ENCODE measurements around the gene EPHA2. TPM values are rescaled to one million over a fixed set of nuclear protein-coding genes. Genes with fewer than 3 reads are reported as not detected.

Gene EPHA2
- total and polyA plus RNA-seq, 2 donors (not counting 1 experiment from before 2014, with no cell fraction given) = 9.8 to 24.6 TPM

- Histone ChIP-seq H3K4me2 (ENCODE audit: extremely low read depth, insufficient read depth, low read length) (no peak overlapping the region), H3K36me3 (ENCODE audit: control insufficient read depth, insufficient read depth, low read length) (no peaks in the 10 kb centered on the region), H2AFZ (ENCODE audit: low read length) (no peak overlapping the region)
These were observed 5.8 kb upstream of the EPHA2 start for GRCh38 chr1:16161717-16162116.

GRCh38 chr1:16158993-16159831 is 3.3 kb upstream of the EPHA2 start:
- Histone ChIP-seq H3K36me3 (ENCODE audit: control insufficient read depth, insufficient read depth, low read length) (no peaks in the 10 kb centered on the region), H3K4me2 (ENCODE audit: extremely low read depth, insufficient read depth, low read length) (no peak overlapping the region), H3K27me3 (ENCODE audit: control insufficient read depth, insufficient read depth, low read length) (no peaks in the 10 kb centered on the region), H3K4me1 (ENCODE audit: control insufficient read depth, extremely low read depth, insufficient read depth, low read length) (peaks cover 5% of the 10 kb centered on the region), H3K27ac (ENCODE audit: insufficient read depth, low read length) (no peak overlapping the region), H3K9ac (ENCODE audit: insufficient read depth, low read length) (no peak overlapping the region), H3K79me2 (ENCODE audit: control insufficient read depth, insufficient read depth, low read length) (peaks cover 14% of the 10 kb centered on the region), H3K9me3 (ENCODE audit: control insufficient read depth, insufficient read depth, low read depth, low read length) (no peaks in the 10 kb centered on the region), H4K20me1 (ENCODE audit: control insufficient read depth, extremely low read depth, insufficient read depth, low read length) (no peaks in the 10 kb centered on the region), H2AFZ (ENCODE audit: low read length) (no peak overlapping the region), H3K4me3 (replicated peaks in 1 of 4; ENCODE audit: control extremely low read depth in 1 of 4, insufficient read depth in 1 of 4, low read depth in 3 of 4, low read length in 4 of 4) (no peak overlapping the region)
- TF ChIP-seq CTCF (conservative IDR thresholded peaks at IDR 0.05 in 1 of 2, IDR thresholded peaks at IDR 0.05 in 1 of 2; ENCODE audit: low read depth in 1 of 2, low read length in 2 of 2) (no peak), EZH2 (IDR thresholded peaks at IDR 0.05; ENCODE audit: low read length, missing control alignments) (no peak)
- no peak for DNase-seq (ENCODE audit: low read depth in 2 of 2)

More at GRCh38 chr1:16161717-16162116, 5.8 kb upstream of the EPHA2 start:
- no peaks in the 10 kb centered on the region for H4K20me1 ChIP-seq (ENCODE audit: control insufficient read depth, extremely low read depth, insufficient read depth, low read length)
- no peak overlapping the region for H3K4me3 ChIP-seq (replicated peaks in 1 of 4; ENCODE audit: control extremely low read depth in 1 of 4, insufficient read depth in 1 of 4, low read depth in 3 of 4, low read length in 4 of 4)
- DNase-seq (ENCODE audit: low read depth in 2 of 2) = no peak
- H3K79me2 ChIP-seq (ENCODE audit: control insufficient read depth, insufficient read depth, low read length) = no peaks in the 10 kb centered on the region
- no peaks in the 10 kb centered on the region for H3K27me3 ChIP-seq (ENCODE audit: control insufficient read depth, insufficient read depth, low read length)
- H3K9ac ChIP-seq (ENCODE audit: insufficient read depth, low read length) = no peak overlapping the region
- TF ChIP-seq CTCF (conservative IDR thresholded peaks at IDR 0.05 in 1 of 2, IDR thresholded peaks at IDR 0.05 in 1 of 2; ENCODE audit: low read depth in 1 of 2, low read length in 2 of 2) (no peak), EZH2 (IDR thresholded peaks at IDR 0.05; ENCODE audit: low read length, missing control alignments) (no peak)
- no peak overlapping the region for H3K27ac ChIP-seq (ENCODE audit: insufficient read depth, low read length)
- H3K4me1 ChIP-seq (ENCODE audit: control insufficient read depth, extremely low read depth, insufficient read depth, low read length) = peaks cover 4% of the 10 kb centered on the region
- no peaks in the 10 kb centered on the region for H3K9me3 ChIP-seq (ENCODE audit: control insufficient read depth, insufficient read depth, low read depth, low read length)

GRCh38 chr1:16158025-16158424 is 2.2 kb upstream of the EPHA2 start:
- no peak for DNase-seq (ENCODE audit: low read depth in 2 of 2)
- Histone ChIP-seq H3K9ac (ENCODE audit: insufficient read depth, low read length) (no peak overlapping the region), H3K4me3 (replicated peaks in 1 of 4; ENCODE audit: control extremely low read depth in 1 of 4, insufficient read depth in 1 of 4, low read depth in 3 of 4, low read length in 4 of 4) (no peak overlapping the region), H4K20me1 (ENCODE audit: control insufficient read depth, extremely low read depth, insufficient read depth, low read length) (no peaks in the 10 kb centered on the region), H3K4me1 (ENCODE audit: control insufficient read depth, extremely low read depth, insufficient read depth, low read length) (peaks cover 15% of the 10 kb centered on the region), H3K27me3 (ENCODE audit: control insufficient read depth, insufficient read depth, low read length) (no peaks in the 10 kb centered on the region), H3K27ac (ENCODE audit: insufficient read depth, low read length) (no peak overlapping the region), H3K79me2 (ENCODE audit: control insufficient read depth, insufficient read depth, low read length) (peaks cover 26% of the 10 kb centered on the region), H3K36me3 (ENCODE audit: control insufficient read depth, insufficient read depth, low read length) (no peaks in the 10 kb centered on the region), H3K4me2 (ENCODE audit: extremely low read depth, insufficient read depth, low read length) (no peak overlapping the region), H3K9me3 (ENCODE audit: control insufficient read depth, insufficient read depth, low read depth, low read length) (no peaks in the 10 kb centered on the region), H2AFZ (ENCODE audit: low read length) (no peak overlapping the region)
- TF ChIP-seq EZH2 (IDR thresholded peaks at IDR 0.05; ENCODE audit: low read length, missing control alignments) (no peak), CTCF (conservative IDR thresholded peaks at IDR 0.05 in 1 of 2, IDR thresholded peaks at IDR 0.05 in 1 of 2; ENCODE audit: low read depth in 1 of 2, low read length in 2 of 2) (no peak)

Data from fibroblast of lung (primary cell).